ENCODE results near the gene IRS2. TPM values are rescaled to one million over a fixed set of nuclear protein-coding genes. Genes with fewer than 3 reads are reported as not detected.

Gene IRS2
- total RNA-seq, 3 donors from 2014 or later: 25.8 to 38.2 (median 29.5) TPM

DNA sequence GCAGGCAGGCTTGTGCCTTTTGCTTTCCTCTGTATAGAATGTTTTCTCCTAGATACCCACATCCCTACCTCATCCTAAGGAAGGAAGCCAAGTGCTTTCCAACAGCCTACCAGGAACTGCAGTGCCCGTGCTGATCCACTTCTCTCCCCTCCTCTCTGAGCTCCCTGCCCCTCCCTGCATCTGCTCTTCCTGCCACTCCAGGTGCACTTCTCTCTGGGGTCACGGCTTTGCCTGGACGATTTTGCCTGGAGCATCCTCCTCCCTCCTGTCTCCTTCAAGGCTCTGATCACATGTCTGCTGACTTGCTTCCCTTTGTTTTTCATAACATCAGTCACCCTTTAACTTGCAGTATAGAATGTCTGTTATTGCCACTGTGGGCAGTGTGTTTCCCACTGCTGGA is 34.7 kb upstream of the IRS2 start:
- TF ChIP-seq, protein P1, sequence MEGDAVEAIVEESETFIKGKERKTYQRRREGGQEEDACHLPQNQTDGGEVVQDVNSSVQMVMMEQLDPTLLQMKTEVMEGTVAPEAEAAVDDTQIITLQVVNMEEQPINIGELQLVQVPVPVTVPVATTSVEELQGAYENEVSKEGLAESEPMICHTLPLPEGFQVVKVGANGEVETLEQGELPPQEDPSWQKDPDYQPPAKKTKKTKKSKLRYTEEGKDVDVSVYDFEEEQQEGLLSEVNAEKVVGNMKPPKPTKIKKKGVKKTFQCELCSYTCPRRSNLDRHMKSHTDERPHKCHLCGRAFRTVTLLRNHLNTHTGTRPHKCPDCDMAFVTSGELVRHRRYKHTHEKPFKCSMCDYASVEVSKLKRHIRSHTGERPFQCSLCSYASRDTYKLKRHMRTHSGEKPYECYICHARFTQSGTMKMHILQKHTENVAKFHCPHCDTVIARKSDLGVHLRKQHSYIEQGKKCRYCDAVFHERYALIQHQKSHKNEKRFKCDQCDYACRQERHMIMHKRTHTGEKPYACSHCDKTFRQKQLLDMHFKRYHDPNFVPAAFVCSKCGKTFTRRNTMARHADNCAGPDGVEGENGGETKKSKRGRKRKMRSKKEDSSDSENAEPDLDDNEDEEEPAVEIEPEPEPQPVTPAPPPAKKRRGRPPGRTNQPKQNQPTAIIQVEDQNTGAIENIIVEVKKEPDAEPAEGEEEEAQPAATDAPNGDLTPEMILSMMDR (IDR thresholded peaks at IDR 0.05): no peak
- no peak for TF ChIP-seq POLR2A (IDR thresholded peaks at IDR 0.05)
- TF ChIP-seq POLR2AphosphoS5 (IDR thresholded peaks at IDR 0.05): no peak
- H3K4me3 ChIP-seq: no peak overlapping the region
- no peaks in the 10 kb centered on the region for H3K27me3 ChIP-seq
- no peaks in the 10 kb centered on the region for H3K36me3 ChIP-seq
- no peak for DNase-seq (ENCODE audit: low spot score in 2 of 2)
- no peak overlapping the region for H3K27ac ChIP-seq
- no peaks in the 10 kb centered on the region for H3K9me3 ChIP-seq
- H3K4me1 ChIP-seq: no peaks in the 10 kb centered on the region
- intact Hi-C loops (cut with DNase I; ENCODE audit: low total_unique reads): no loop called here

DNA sequence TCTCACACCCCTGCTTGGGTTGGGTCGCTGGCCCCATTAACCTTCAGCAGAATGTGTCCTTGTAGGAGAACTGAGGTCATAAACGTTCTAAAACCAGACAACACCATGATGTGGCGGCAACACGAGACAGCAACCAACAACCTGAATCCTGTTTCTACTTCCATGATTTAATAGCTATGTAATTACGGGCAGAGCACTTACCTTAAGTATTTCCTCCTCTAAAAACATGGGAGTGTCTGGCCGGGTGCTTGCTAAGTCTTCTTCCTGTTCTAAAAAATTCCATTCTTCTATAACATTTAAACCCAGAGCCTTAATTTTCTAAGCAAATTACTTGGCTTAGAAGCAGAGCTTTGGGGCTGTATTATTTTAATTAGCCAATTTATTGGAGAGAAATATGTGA is 33.5 kb upstream of the IRS2 start:
- TF ChIP-seq, protein P1 (IDR thresholded peaks at IDR 0.05): no peak
- TF ChIP-seq POLR2A (IDR thresholded peaks at IDR 0.05): no peak
- no peak for TF ChIP-seq POLR2AphosphoS5 (IDR thresholded peaks at IDR 0.05)
- DNase-seq (ENCODE audit: low spot score in 2 of 2): no peak
- intact Hi-C loops (cut with DNase I; ENCODE audit: low total_unique reads): no loop called here

DNA sequence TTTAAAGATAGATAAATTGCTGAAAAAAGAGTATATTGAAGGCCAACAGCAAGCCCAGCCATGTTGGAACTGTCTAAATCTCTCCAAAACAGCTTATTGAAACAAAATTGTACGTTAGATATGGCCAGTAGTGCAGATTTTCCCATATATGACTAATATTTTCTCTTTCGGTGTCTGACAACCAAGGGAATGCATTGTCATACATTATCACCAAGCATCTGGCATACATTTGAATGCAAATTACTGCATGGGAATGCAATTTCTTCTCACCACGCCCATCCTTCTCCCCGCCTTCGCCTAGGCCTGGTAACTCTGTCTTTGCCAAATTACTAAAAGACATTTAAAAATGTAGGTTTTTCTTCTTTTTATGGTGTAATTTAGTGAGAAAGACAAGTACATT is 32.5 kb upstream of the IRS2 start:
- intact Hi-C loops (cut with DNase I; ENCODE audit: low total_unique reads): no loop called here
- Histone ChIP-seq H3K9me3 (no peaks in the 10 kb centered on the region), H3K27ac (no peak overlapping the region), H3K4me1 (no peaks in the 10 kb centered on the region), H3K27me3 (no peaks in the 10 kb centered on the region), H3K36me3 (no peaks in the 10 kb centered on the region), H3K4me3 (no peak overlapping the region)
- TF ChIP-seq POLR2A (IDR thresholded peaks at IDR 0.05): no peak
- TF ChIP-seq, protein P1 (IDR thresholded peaks at IDR 0.05): no peak
- TF ChIP-seq POLR2AphosphoS5 (IDR thresholded peaks at IDR 0.05): no peak
- no peak for DNase-seq (ENCODE audit: low spot score in 2 of 2)

More for the DNA sequence above, 33.5 kb upstream of the IRS2 start:
- Histone ChIP-seq H3K27ac (no peak overlapping the region), H3K4me1 (no peaks in the 10 kb centered on the region), H3K27me3 (no peaks in the 10 kb centered on the region), H3K4me3 (no peak overlapping the region), H3K36me3 (no peaks in the 10 kb centered on the region), H3K9me3 (no peaks in the 10 kb centered on the region)

DNA sequence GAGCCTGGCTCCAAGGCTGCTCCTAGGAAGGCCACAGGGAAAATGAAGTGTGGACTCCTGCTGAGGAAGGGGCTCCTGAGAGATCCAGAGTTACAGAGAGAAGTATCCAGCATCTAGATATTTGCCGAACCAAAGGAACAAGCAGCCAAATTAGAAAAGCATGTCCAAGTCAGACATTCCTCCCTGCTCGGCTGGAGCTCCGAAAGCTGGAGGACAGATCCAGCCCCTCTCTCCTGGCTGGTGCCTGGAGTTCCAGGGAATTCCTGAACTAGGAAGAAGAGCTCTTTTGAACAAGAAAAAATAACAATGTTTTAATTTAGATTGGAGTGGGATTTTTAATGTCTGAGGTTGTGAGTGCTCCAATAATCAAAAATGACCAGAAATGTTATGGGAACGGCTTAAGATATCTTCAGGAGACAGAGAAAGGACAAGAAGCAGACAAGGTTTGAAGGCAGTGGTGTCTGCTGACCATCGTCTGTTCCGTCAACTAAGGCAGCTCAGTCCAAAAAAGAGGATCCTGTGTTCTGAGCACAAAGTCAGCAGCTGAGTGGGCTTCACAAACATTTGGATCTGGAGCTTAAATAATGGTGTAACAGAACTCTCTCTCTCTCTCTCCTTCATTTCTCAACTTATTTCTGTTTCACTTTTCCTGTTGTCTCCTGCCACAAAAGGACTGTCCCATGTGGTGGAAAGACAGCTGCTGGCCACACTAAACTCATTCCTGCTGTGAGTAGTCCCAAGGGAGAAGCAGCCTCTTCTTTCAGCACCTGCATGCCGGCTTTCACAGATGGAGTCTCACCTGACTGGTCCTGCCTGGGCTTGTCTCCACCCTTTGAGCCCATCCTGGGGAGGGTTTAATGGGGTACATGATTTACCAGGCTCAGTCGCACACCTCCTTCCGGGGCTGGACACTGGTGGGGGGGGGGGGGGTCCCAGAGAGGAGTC is 31.5 kb upstream of the IRS2 start:
- Histone ChIP-seq H3K36me3 (no peaks in the 10 kb centered on the region), H3K4me3 (peak overlapping the region in 1 of 3 donors; percentile 27), H3K9me3 (no peaks in the 10 kb centered on the region), H3K27me3 (no peaks in the 10 kb centered on the region), H3K27ac (peak overlapping the region in 1 of 2 donors; percentile 59), H3K4me1 (no peaks in the 10 kb centered on the region)
- TF ChIP-seq, protein P1 (IDR thresholded peaks at IDR 0.05): no peak
- TF ChIP-seq POLR2A (IDR thresholded peaks at IDR 0.05) (no peak), POLR2AphosphoS5 (IDR thresholded peaks at IDR 0.05) (no peak)
- no peak for DNase-seq (ENCODE audit: low spot score in 2 of 2)
- intact Hi-C loops (cut with DNase I; ENCODE audit: low total_unique reads): no loop called here

DNA sequence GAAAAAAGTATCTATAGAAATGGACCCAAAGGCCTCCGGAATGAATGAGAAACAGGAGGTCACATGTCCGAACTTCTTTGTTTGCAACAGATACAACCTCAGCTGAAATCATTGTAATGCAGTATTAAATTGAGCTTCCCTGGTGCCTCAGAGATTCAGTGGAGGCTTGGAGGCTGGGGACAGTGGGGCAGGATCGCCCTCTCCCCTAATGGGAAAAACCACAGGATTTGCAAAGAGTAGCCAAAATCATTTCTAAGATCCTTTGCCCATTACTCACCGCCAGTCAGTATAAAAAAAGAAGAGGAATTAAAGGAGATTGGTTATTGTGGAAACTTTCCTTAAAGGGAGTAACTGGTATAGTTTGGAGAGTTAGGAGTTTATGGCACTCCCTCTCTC is 30.4 kb upstream of the IRS2 start:
- no peaks in the 10 kb centered on the region for H3K27me3 ChIP-seq
- intact Hi-C loops (cut with DNase I; ENCODE audit: low total_unique reads): no loop called here
- no peak overlapping the region for H3K27ac ChIP-seq
- H3K9me3 ChIP-seq: no peaks in the 10 kb centered on the region
- no peaks in the 10 kb centered on the region for H3K36me3 ChIP-seq
- DNase-seq (ENCODE audit: low spot score in 2 of 2): no peak
- H3K4me1 ChIP-seq: no peaks in the 10 kb centered on the region
- TF ChIP-seq POLR2A (IDR thresholded peaks at IDR 0.05) (no peak), POLR2AphosphoS5 (IDR thresholded peaks at IDR 0.05) (no peak)
- TF ChIP-seq, protein P1 (IDR thresholded peaks at IDR 0.05): no peak
- H3K4me3 ChIP-seq: no peak overlapping the region

Data from breast epithelium (tissue), 4 donors.